CD14-positive monocyte (primary cell): ENCODE data around the gene AGBL1. TPM values are rescaled to one million over a fixed set of nuclear protein-coding genes. Genes with fewer than 3 reads are reported as not detected.

Source experiments
- DNase-seq, 3 donors: peaks; one replicate each; pipeline ENCODE4 v3.0.0-alpha.2; 2011 to 2022
- H2AFZ ChIP-seq: 2 replicates; pipeline ENCODE4 v1.6.0; 2012; ENCODE audit warnings: mild to moderate bottlenecking, low read depth, low read length, inconsistent platforms; ENCODE audit not compliant: insufficient read depth, poor library complexity, severe bottlenecking
- H3K27ac ChIP-seq, 2 donors: 1 replicate in 1 of 2; 2 replicates in 1 of 2; pipeline ENCODE4 v1.5.1; 2012 to 2013; ENCODE audit warnings: low read length in 2 of 2, control low read depth in 1 of 2, inconsistent platforms in 1 of 2, low read depth in 1 of 2, mild to moderate bottlenecking in 1 of 2
- H3K27me3 ChIP-seq, 2 donors: one replicate each; pipeline versions ENCODE4 v1.6.0 to v1.6.1; 2011 to 2013; ENCODE audit warnings: low read length in 2 of 2; ENCODE audit not compliant: control insufficient read depth in 2 of 2, insufficient read depth in 2 of 2
- H3K36me3 ChIP-seq, 2 donors: replicated peaks in 1 of 2; 1 replicate in 1 of 2; 2 replicates in 1 of 2; pipeline versions ENCODE4 v1.5.1 to v1.6.1; 2012 to 2013; ENCODE audit warnings: low read length in 2 of 2, control low read depth in 1 of 2, inconsistent platforms in 1 of 2, mild to moderate bottlenecking in 1 of 2; ENCODE audit not compliant: insufficient read depth in 2 of 2, control insufficient read depth in 1 of 2
- H3K4me1 ChIP-seq, 2 donors: 1 replicate in 1 of 2; 2 replicates in 1 of 2; pipeline versions ENCODE4 v1.5.1 to v1.6.1; 2012 to 2013; ENCODE audit warnings: low read length in 2 of 2, control low read depth in 1 of 2, inconsistent platforms in 1 of 2, mild to moderate bottlenecking in 1 of 2, moderate library complexity in 1 of 2; ENCODE audit not compliant: insufficient read depth in 2 of 2, control insufficient read depth in 1 of 2
- H3K4me2 ChIP-seq: replicated peaks from 2 replicates; pipeline ENCODE3; 2012; ENCODE audit warnings: low read length, moderate library complexity, mild to moderate bottlenecking; ENCODE audit not compliant: poor library complexity, severe bottlenecking; ENCODE audit errors: extremely low read depth
- H3K4me3 ChIP-seq, 3 experiments: fragments of 200-600 bp in 1 of 3; sonication (generic) in 1 of 3; replicated peaks in 1 of 3; 1 replicate in 2 of 3; 2 replicates in 1 of 3; pipeline ENCODE4 v1.5.1; 2011 to 2013; ENCODE audit warnings: low read length in 3 of 3, mild to moderate bottlenecking in 3 of 3, control low read depth in 2 of 3, low read depth in 2 of 3, inconsistent platforms in 1 of 3, moderate library complexity in 1 of 3
- H3K79me2 ChIP-seq: 2 replicates; pipeline ENCODE4 v1.6.0; 2012; ENCODE audit warnings: mild to moderate bottlenecking, control low read depth, inconsistent platforms, low read length, moderate library complexity; ENCODE audit not compliant: insufficient read depth
- H3K9ac ChIP-seq: 2 replicates; pipeline ENCODE4 v1.6.0; 2017; ENCODE audit warnings: low read length, mild to moderate bottlenecking; ENCODE audit not compliant: insufficient read depth, poor library complexity, severe bottlenecking
- H3K9me3 ChIP-seq, 2 donors: replicated peaks in 1 of 2; 1 replicate in 1 of 2; 2 replicates in 1 of 2; pipeline versions ENCODE4 v1.5.1 to v1.6.1; 2012 to 2013; ENCODE audit warnings: low read length in 2 of 2, control low read depth in 1 of 2; ENCODE audit not compliant: control insufficient read depth in 1 of 2, insufficient read depth in 1 of 2
- H4K20me1 ChIP-seq: 2 replicates; pipeline ENCODE4 v1.6.0; 2012; ENCODE audit warnings: mild to moderate bottlenecking, low read length, control low read depth, moderate library complexity; ENCODE audit not compliant: insufficient read depth
- H3K27ac Mint-ChIP-seq, 7 donors: one replicate each; pipeline ENCODE4 v1.8.0; 2020; ENCODE audit warnings: mild to moderate bottlenecking in 7 of 7, mixed read lengths in 7 of 7, moderate library complexity in 6 of 7, inconsistent platforms in 2 of 7
- H3K27me3 Mint-ChIP-seq, 3 donors: one replicate each; pipeline ENCODE4 v1.8.0; 2021 to 2022; ENCODE audit warnings: low read depth in 3 of 3, mild to moderate bottlenecking in 3 of 3, mixed read lengths in 3 of 3, moderate library complexity in 3 of 3, inconsistent platforms in 1 of 3
- H3K36me3 Mint-ChIP-seq, 2 donors: one replicate each; pipeline ENCODE4 v1.8.0; 2020; ENCODE audit warnings: mixed read lengths in 2 of 2, inconsistent platforms in 1 of 2, mild to moderate bottlenecking in 1 of 2
- H3K4me1 Mint-ChIP-seq: one replicate; pipeline ENCODE4 v1.8.0; 2020; ENCODE audit warnings: mild to moderate bottlenecking, mixed read lengths
- H3K4me3 Mint-ChIP-seq, 2 donors: one replicate each; pipeline ENCODE4 v1.8.0; 2020; ENCODE audit warnings: mild to moderate bottlenecking in 2 of 2, mixed read lengths in 2 of 2, moderate library complexity in 1 of 2
- H3K9me3 Mint-ChIP-seq, 7 donors: one replicate each; pipeline ENCODE4 v1.8.0; 2020 to 2022; ENCODE audit warnings: mixed read lengths in 7 of 7, mild to moderate bottlenecking in 6 of 7, moderate library complexity in 6 of 7, inconsistent platforms in 2 of 7
- WGBS: methylation state at CpG from one replicate; pipeline ENCODE4 v1.1.5; 2013; ENCODE audit warnings: missing lambda C conversion rate; ENCODE audit not compliant: insufficient coverage; 5-methylcytosine and 5-hydroxymethylcytosine counted together
- intact Hi-C, 2 donors: fragments of 100-400 bp; cut with micrococcal nuclease; formaldehyde crosslinking; loops; one replicate each; pipeline versions ENCODE4 v1.15.0 to v1.15.1; 2023
- polyA plus RNA-seq, 3 donors: library from polyadenylated mRNA; depleted of rRNA in 1 of 3; unstranded in 2 of 3; stranded (reverse) in 1 of 3; fragments of 300-500 nt in 2 of 3; fragments of >200 nt in 1 of 3; fragmentation: Illumina TruSeq in 2 of 3; gene quantifications; 1 replicate in 2 of 3; 2 replicates in 1 of 3; pipeline ENCODE4 v1.2.3, GENCODE V29; 2012 to 2021
- TF ChIP-seq, protein P1 (sequence below): fragments of 200-600 bp; IDR thresholded peaks from one replicate; pipeline ENCODE4 v1.8.0; 2022; ENCODE audit warnings: antibody characterized with exemption, mild to moderate bottlenecking

Gene AGBL1
- polyA plus RNA-seq, 3 donors: not detected

DNA sequence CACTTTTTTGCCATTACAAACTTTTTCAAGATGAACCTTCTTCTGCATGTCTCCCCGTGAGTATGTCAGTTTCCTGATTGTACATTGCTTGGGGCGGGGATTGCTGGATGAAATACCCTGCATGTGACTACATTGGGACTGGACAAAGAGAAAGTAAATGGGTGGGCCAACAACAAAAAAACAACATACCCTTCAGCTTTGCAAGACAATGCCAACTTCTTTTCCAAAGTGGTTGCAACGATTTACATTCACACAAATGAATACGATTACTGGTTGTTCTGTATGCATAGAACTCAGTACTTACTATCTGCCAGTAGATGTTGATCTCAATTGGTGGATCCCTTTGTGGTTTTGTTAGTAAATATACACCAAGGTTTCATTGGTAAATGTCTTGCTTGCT lies 908.4 kb downstream of the AGBL1 start:
- Mint-ChIP-seq H3K27me3 (peaks cover 0 to 2% (median 0%) of the 10 kb centered on the region in 3 donors), H3K36me3 (no peaks in the 10 kb centered on the region), H3K27ac (no peak overlapping the region), H3K4me1 (no peaks in the 10 kb centered on the region), H3K9me3 (peaks cover 3 to 9% (median 4%) of the 10 kb centered on the region in 7 donors), H3K4me3 (no peak overlapping the region)
- H3K27me3 ChIP-seq: no peaks in the 10 kb centered on the region
- peaks cover 0 to 2% of the 10 kb centered on the region in 2 donors for H3K9me3 ChIP-seq
- H2AFZ ChIP-seq: no peak overlapping the region
- no peak overlapping the region for H3K9ac ChIP-seq
- H3K4me2 ChIP-seq: no peak overlapping the region
- H3K79me2 ChIP-seq: no peaks in the 10 kb centered on the region
- no peaks in the 10 kb centered on the region for H4K20me1 ChIP-seq
- no peak overlapping the region for H3K27ac ChIP-seq
- TF ChIP-seq, protein P1, sequence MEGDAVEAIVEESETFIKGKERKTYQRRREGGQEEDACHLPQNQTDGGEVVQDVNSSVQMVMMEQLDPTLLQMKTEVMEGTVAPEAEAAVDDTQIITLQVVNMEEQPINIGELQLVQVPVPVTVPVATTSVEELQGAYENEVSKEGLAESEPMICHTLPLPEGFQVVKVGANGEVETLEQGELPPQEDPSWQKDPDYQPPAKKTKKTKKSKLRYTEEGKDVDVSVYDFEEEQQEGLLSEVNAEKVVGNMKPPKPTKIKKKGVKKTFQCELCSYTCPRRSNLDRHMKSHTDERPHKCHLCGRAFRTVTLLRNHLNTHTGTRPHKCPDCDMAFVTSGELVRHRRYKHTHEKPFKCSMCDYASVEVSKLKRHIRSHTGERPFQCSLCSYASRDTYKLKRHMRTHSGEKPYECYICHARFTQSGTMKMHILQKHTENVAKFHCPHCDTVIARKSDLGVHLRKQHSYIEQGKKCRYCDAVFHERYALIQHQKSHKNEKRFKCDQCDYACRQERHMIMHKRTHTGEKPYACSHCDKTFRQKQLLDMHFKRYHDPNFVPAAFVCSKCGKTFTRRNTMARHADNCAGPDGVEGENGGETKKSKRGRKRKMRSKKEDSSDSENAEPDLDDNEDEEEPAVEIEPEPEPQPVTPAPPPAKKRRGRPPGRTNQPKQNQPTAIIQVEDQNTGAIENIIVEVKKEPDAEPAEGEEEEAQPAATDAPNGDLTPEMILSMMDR: no peak
- no peak for DNase-seq
- no peak overlapping the region for H3K4me3 ChIP-seq
- WGBS: no CpG with 5 or more reads among the region's 4 CpGs
- H3K4me1 ChIP-seq: no peaks in the 10 kb centered on the region
- intact Hi-C loops: no loop called here
- H3K36me3 ChIP-seq: no peaks in the 10 kb centered on the region

GRCh38 chr15:87021751-87022150 lies 942.1 kb downstream of the AGBL1 start:
- no peaks in the 10 kb centered on the region for H3K36me3 ChIP-seq
- intact Hi-C loops: no loop called here
- TF ChIP-seq, protein P1: no peak
- H3K4me2 ChIP-seq: no peak overlapping the region
- Mint-ChIP-seq H3K9me3 (peaks cover 3 to 18% (median 11%) of the 10 kb centered on the region in 7 donors), H3K4me1 (no peaks in the 10 kb centered on the region), H3K27ac (no peak overlapping the region), H3K36me3 (no peaks in the 10 kb centered on the region), H3K4me3 (no peak overlapping the region), H3K27me3 (peaks cover 0 to 3% (median 0%) of the 10 kb centered on the region in 3 donors)
- no peaks in the 10 kb centered on the region for H4K20me1 ChIP-seq
- H3K27ac ChIP-seq: no peak overlapping the region
- WGBS: 67% methylated on average over 2 of the region's 2 CpGs
- no peaks in the 10 kb centered on the region for H3K4me1 ChIP-seq
- no peak for DNase-seq
- H3K27me3 ChIP-seq: no peaks in the 10 kb centered on the region
- no peak overlapping the region for H3K9ac ChIP-seq
- H3K9me3 ChIP-seq: peaks cover 6 to 10% of the 10 kb centered on the region in 2 donors
- H3K4me3 ChIP-seq: no peak overlapping the region
- H3K79me2 ChIP-seq: no peaks in the 10 kb centered on the region
- no peak overlapping the region for H2AFZ ChIP-seq
